Measurements from ENCODE around the gene PI4KB. TPM values are rescaled to one million over a fixed set of nuclear protein-coding genes. Genes with fewer than 3 reads are reported as not detected.

Gene PI4KB
- total RNA-seq, 1 experiment from 2014 or later: 44.3 TPM

- TF ChIP-seq CTCF (conservative IDR thresholded peaks at IDR 0.05) (no peak), EZH2 (IDR thresholded peaks at IDR 0.05; ENCODE audit: low read depth) (no peak)
- no peaks in the 10 kb centered on the region for H3K9me2 ChIP-seq (ENCODE audit: insufficient read depth)
- H3K79me2 ChIP-seq (ENCODE audit: low read depth): no peaks in the 10 kb centered on the region
- DNase-seq: peak in 1 of 2 experiments; percentile 16
- H3K36me3 ChIP-seq (ENCODE audit: low read depth): peaks cover 22% of the 10 kb centered on the region; the same call in 1 of the 2 replicates
- ChIA-PET CTCF (no interaction called here), POLR2A (ENCODE audit: unreplicated experiment) (interaction anchor here (0.5 kb wide), 1 partner anchor 112 kb away, joined by 3 read pairs; no protein-coding TSS in a partner anchor)
- H2AFZ ChIP-seq: no peak overlapping the region
- H3K4me3 ChIP-seq: no peak overlapping the region
- no peaks in the 10 kb centered on the region; the same call in 1 of the 2 replicates for H4K20me1 ChIP-seq (ENCODE audit: insufficient read depth)
- BruUV-seq (replicated peaks): no TSS peak
- no peak overlapping the region for H3K27ac ChIP-seq
- no peak overlapping the region for H3K4me2 ChIP-seq
- no peaks in the 10 kb centered on the region for H3K9me3 ChIP-seq (ENCODE audit: insufficient read depth, low read depth)
- no peaks in the 10 kb centered on the region for H3K27me3 ChIP-seq (ENCODE audit: insufficient read depth, low read depth)
- no peaks in the 10 kb centered on the region for H3K4me1 ChIP-seq (replicated peaks; ENCODE audit: insufficient read depth)
- H3F3A ChIP-seq (ENCODE audit: insufficient read depth, low read depth): peaks cover 18% of the 10 kb centered on the region; the same call in 1 of the 2 replicates
- intact Hi-C loops (cut with micrococcal nuclease; ENCODE audit: unreplicated experiment): no loop called here
Measured at GRCh38 chr1:151294742-151295462, 32.3 kb downstream of the PI4KB start.

GRCh38 chr1:151293093-151293492 lies 34.1 kb downstream of the PI4KB start:
- Histone ChIP-seq H2AFZ (no peak overlapping the region), H3K27ac (no peak overlapping the region), H3K36me3 (ENCODE audit: low read depth) (peaks cover 7% of the 10 kb centered on the region; the same call in 1 of the 2 replicates), H3K4me2 (no peak overlapping the region), H3F3A (ENCODE audit: insufficient read depth, low read depth) (peaks cover 18% of the 10 kb centered on the region; the same call in 1 of the 2 replicates), H3K9me2 (ENCODE audit: insufficient read depth) (no peaks in the 10 kb centered on the region), H3K4me1 (replicated peaks; ENCODE audit: insufficient read depth) (no peaks in the 10 kb centered on the region), H3K79me2 (ENCODE audit: low read depth) (no peaks in the 10 kb centered on the region), H3K27me3 (ENCODE audit: insufficient read depth, low read depth) (no peaks in the 10 kb centered on the region), H3K9me3 (ENCODE audit: insufficient read depth, low read depth) (no peaks in the 10 kb centered on the region), H4K20me1 (ENCODE audit: insufficient read depth) (no peaks in the 10 kb centered on the region; the same call in 1 of the 2 replicates), H3K4me3 (no peak overlapping the region)
- ChIA-PET POLR2A (ENCODE audit: unreplicated experiment) (interaction anchor here (0.6 to 0.7 kb wide), 2 partner anchors 15 to 42 kb away, joined by 3 to 29 read pairs; no protein-coding TSS in a partner anchor), CTCF (no interaction called here)
- no TSS peak for BruUV-seq (replicated peaks)
- TF ChIP-seq EZH2 (IDR thresholded peaks at IDR 0.05; ENCODE audit: low read depth) (no peak), CTCF (conservative IDR thresholded peaks at IDR 0.05) (no peak)
- intact Hi-C loops (cut with micrococcal nuclease; ENCODE audit: unreplicated experiment): no loop called here
- peak in 1 of 2 experiments; percentile 17 for DNase-seq

GRCh38 chr1:151292207-151293030 lies 34.8 kb downstream of the PI4KB start:
- no peaks in the 10 kb centered on the region for H3K79me2 ChIP-seq (ENCODE audit: low read depth)
- TF ChIP-seq CTCF (conservative IDR thresholded peaks at IDR 0.05): no peak
- no peak for TF ChIP-seq EZH2 (IDR thresholded peaks at IDR 0.05; ENCODE audit: low read depth)
- no peaks in the 10 kb centered on the region for H3K27me3 ChIP-seq (ENCODE audit: insufficient read depth, low read depth)
- ChIA-PET CTCF (interaction anchor here (0.7 kb wide), 1 partner anchor 44 kb away, joined by 3 read pairs; no protein-coding TSS in a partner anchor), POLR2A (ENCODE audit: unreplicated experiment) (interaction anchor here (0.7 kb wide), 1 partner anchor 41 kb away, joined by 29 read pairs; no protein-coding TSS in a partner anchor)
- H3F3A ChIP-seq (ENCODE audit: insufficient read depth, low read depth): peaks cover 18% of the 10 kb centered on the region; the same call in 1 of the 2 replicates
- no peaks in the 10 kb centered on the region for H3K9me2 ChIP-seq (ENCODE audit: insufficient read depth)
- no peak overlapping the region for H3K4me2 ChIP-seq
- H2AFZ ChIP-seq: no peak overlapping the region
- intact Hi-C loops (cut with micrococcal nuclease; ENCODE audit: unreplicated experiment): no loop called here
- H3K27ac ChIP-seq: no peak overlapping the region
- H4K20me1 ChIP-seq (ENCODE audit: insufficient read depth): no peaks in the 10 kb centered on the region; the same call in 1 of the 2 replicates
- no peaks in the 10 kb centered on the region for H3K9me3 ChIP-seq (ENCODE audit: insufficient read depth, low read depth)
- DNase-seq: peak in 1 of 2 experiments; percentile 24
- peaks cover 7% of the 10 kb centered on the region; the same call in 1 of the 2 replicates for H3K36me3 ChIP-seq (ENCODE audit: low read depth)
- BruUV-seq (replicated peaks): TSS peak; percentile 12
- no peak overlapping the region for H3K4me3 ChIP-seq
- H3K4me1 ChIP-seq (replicated peaks; ENCODE audit: insufficient read depth): no peaks in the 10 kb centered on the region

Data from PC-9 (cell line).